Breast epithelium (tissue), 4 donors: ENCODE data around the gene HSDL2. TPM values are rescaled to one million over a fixed set of nuclear protein-coding genes. Genes with fewer than 3 reads are reported as not detected.
A peak's percentile ranks its signal among the peaks of the same experiment; 100 is the strongest.

Experiments
- DNase-seq, 2 donors: peaks; one replicate each; pipeline ENCODE4 v3.0.0-alpha.2; 2019; ENCODE audit warnings: low spot score in 2 of 2
- H3K27ac ChIP-seq, 2 donors: fragments of 200-600 bp; sonication (generic) in 1 of 2; one replicate each; pipeline ENCODE4 v1.5.1; 2016 to 2019; ENCODE audit warnings: mild to moderate bottlenecking in 1 of 2
- H3K27me3 ChIP-seq, 2 donors: fragments of 200-600 bp; sonication (generic) in 1 of 2; one replicate each; pipeline versions ENCODE4 v1.5.1 to v1.6.0; 2017 to 2019; ENCODE audit warnings: control low read depth in 1 of 2, mild to moderate bottlenecking in 1 of 2
- H3K36me3 ChIP-seq: fragments of 200-600 bp; one replicate; pipeline ENCODE4 v1.5.1; 2019
- H3K4me1 ChIP-seq, 2 donors: fragments of 200-600 bp; sonication (generic); one replicate each; pipeline ENCODE4 v1.5.1; 2016 to 2019; ENCODE audit warnings: control low read depth in 1 of 2
- H3K4me3 ChIP-seq, 3 donors: fragments of 200-600 bp; sonication (generic); 1 replicate in 2 of 3; 2 replicates in 1 of 3; pipeline ENCODE4 v1.5.1; 2016 to 2019; ENCODE audit warnings: mild to moderate bottlenecking in 3 of 3, moderate library complexity in 2 of 3
- H3K9me3 ChIP-seq, 2 donors: fragments of 200-600 bp; sonication (generic) in 1 of 2; one replicate each; pipeline ENCODE4 v1.5.1; 2016 to 2019; ENCODE audit warnings: control low read depth in 1 of 2
- POLR2A ChIP-seq: fragments of 450-650 bp; IDR thresholded peaks from one replicate; pipeline ENCODE4 v1.6.1; 2016; ENCODE audit warnings: antibody characterized with exemption, mild to moderate bottlenecking, moderate library complexity
- POLR2AphosphoS5 ChIP-seq, 3 donors: sonication (generic); formaldehyde crosslinking; IDR thresholded peaks; one replicate each; pipeline ENCODE4 v1.6.1; 2017; ENCODE audit warnings: antibody characterized with exemption in 3 of 3
- intact Hi-C: fragments of 100-400 bp; cut with DNase I; formaldehyde crosslinking; loops from one replicate; pipeline ENCODE4 v1.15.1; 2023; ENCODE audit warnings: low total_unique reads
- total RNA-seq, 3 donors: library from RNA; depleted of rRNA; stranded (reverse); fragments of >200 nt; gene quantifications; one replicate each; pipeline ENCODE4 v1.1.0, GENCODE V29; 2016
- TF ChIP-seq, protein P1 (sequence below), 3 donors: fragments of 450-650 bp; IDR thresholded peaks; one replicate each; pipeline ENCODE4 v1.5.1; 2016 to 2017; ENCODE audit warnings: antibody characterized with exemption in 3 of 3, mild to moderate bottlenecking in 3 of 3, moderate library complexity in 3 of 3

The HSDL2 gene
- total RNA-seq, 3 donors from 2014 or later = 30.7 to 124 (median 52.8) TPM

DNA sequence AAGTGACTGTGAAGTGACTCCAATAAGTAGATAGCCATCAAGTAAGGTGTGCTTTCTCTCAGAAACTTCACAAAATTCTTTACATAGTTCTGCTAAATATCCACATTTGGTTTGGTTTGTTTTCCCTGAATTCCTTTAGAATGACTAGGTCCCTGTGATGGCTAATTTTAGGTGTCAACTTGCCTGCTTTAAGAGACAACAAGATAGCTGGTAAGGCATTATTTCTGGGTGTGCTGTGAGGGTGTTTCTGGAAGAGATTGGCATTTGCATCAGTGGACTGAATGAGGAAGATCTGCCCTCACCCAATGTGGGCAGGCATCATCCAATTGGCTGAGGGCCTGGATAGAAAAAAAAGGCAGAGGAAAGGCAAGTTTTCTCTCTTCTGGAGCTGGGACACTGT lies 38.2 kb upstream of the HSDL2 start:
- intact Hi-C loops = no loop called here
- H3K4me1 ChIP-seq = no peaks in the 10 kb centered on the region
- no peaks in the 10 kb centered on the region for H3K9me3 ChIP-seq
- TF ChIP-seq, protein P1, sequence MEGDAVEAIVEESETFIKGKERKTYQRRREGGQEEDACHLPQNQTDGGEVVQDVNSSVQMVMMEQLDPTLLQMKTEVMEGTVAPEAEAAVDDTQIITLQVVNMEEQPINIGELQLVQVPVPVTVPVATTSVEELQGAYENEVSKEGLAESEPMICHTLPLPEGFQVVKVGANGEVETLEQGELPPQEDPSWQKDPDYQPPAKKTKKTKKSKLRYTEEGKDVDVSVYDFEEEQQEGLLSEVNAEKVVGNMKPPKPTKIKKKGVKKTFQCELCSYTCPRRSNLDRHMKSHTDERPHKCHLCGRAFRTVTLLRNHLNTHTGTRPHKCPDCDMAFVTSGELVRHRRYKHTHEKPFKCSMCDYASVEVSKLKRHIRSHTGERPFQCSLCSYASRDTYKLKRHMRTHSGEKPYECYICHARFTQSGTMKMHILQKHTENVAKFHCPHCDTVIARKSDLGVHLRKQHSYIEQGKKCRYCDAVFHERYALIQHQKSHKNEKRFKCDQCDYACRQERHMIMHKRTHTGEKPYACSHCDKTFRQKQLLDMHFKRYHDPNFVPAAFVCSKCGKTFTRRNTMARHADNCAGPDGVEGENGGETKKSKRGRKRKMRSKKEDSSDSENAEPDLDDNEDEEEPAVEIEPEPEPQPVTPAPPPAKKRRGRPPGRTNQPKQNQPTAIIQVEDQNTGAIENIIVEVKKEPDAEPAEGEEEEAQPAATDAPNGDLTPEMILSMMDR (IDR thresholded peaks at IDR 0.05) = no peak
- TF ChIP-seq POLR2AphosphoS5 (IDR thresholded peaks at IDR 0.05) = no peak
- TF ChIP-seq POLR2A = no peak
- H3K36me3 ChIP-seq = no peaks in the 10 kb centered on the region
- no peaks in the 10 kb centered on the region for H3K27me3 ChIP-seq
- no peak overlapping the region for H3K4me3 ChIP-seq
- H3K27ac ChIP-seq = no peak overlapping the region
- DNase-seq = no peak

DNA sequence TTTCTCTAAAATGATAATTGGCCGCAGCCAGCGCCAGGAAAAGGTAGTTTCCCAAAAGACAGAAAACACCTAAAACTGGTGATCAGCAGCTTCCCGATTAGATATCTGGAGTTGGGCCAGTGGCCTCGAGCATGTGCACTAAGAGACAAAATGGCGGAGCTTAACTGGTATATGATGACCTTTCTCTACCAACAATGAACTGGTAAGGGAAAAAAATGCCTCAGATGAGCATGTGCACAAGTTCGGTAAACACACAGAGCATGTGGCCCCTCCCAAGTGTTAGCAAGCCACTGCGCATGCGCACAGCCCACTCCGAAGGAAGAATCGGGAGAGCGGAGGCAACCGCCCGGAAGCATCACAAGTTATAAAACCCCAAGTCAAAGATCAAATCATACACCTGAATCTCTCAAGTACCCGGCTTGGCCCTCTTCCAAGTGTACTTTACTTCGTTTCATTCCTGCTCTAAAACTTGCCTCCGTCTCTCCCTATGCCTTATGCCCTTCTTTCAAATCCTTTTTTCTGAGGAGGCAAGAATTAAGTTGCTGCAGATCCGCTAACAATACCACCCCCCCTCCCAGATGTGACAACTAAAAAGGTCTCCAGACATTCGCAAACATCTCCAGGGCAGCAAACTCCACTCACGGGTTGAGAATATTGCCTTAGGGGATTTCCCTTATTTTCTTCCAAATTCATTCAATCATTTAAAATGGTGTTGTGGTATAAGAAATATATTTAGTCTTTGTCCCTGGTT lies 31.5 kb upstream of the HSDL2 start:
- Histone ChIP-seq H3K9me3 (no peaks in the 10 kb centered on the region), H3K27ac (peak overlapping the region; percentile 61 to 67), H3K4me1 (no peaks in the 10 kb centered on the region), H3K4me3 (peak overlapping the region; percentile 37 to 71 (median 54)), H3K27me3 (no peaks in the 10 kb centered on the region), H3K36me3 (no peaks in the 10 kb centered on the region)
- DNase-seq = peak; percentile 62 to 79
- intact Hi-C loops = no loop called here
- TF ChIP-seq, protein P1 (IDR thresholded peaks at IDR 0.05) = no peak
- TF ChIP-seq POLR2AphosphoS5 (IDR thresholded peaks at IDR 0.05) (peak in 1 of 3 donors; percentile 29), POLR2A (no peak)

DNA sequence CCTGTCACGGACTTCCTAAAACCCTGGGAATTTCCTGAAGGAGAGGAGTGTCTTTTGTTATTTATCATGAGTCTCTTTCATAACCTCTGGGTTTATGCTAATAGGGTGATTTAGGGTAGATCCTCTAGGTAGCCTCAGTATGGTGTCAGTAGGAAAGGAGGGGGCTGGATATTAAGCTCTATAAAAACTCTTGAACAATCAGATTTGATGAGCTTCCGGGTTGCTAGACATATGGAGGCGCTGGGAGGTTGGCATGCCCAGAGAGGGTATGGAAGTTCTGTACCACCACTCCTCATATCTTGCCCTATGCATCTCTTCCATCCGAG lies 30.9 kb upstream of the HSDL2 start:
- intact Hi-C loops = no loop called here
- TF ChIP-seq POLR2A = no peak
- TF ChIP-seq, protein P1 (IDR thresholded peaks at IDR 0.05) = no peak
- TF ChIP-seq POLR2AphosphoS5 (IDR thresholded peaks at IDR 0.05) = no peak
- Histone ChIP-seq H3K27me3 (no peaks in the 10 kb centered on the region), H3K27ac (peak overlapping the region in 1 of 2 donors; percentile 61), H3K9me3 (no peaks in the 10 kb centered on the region), H3K4me3 (peak overlapping the region in 2 of 3 donors; percentile 54 to 71), H3K4me1 (no peaks in the 10 kb centered on the region), H3K36me3 (no peaks in the 10 kb centered on the region)
- no peak for DNase-seq

DNA sequence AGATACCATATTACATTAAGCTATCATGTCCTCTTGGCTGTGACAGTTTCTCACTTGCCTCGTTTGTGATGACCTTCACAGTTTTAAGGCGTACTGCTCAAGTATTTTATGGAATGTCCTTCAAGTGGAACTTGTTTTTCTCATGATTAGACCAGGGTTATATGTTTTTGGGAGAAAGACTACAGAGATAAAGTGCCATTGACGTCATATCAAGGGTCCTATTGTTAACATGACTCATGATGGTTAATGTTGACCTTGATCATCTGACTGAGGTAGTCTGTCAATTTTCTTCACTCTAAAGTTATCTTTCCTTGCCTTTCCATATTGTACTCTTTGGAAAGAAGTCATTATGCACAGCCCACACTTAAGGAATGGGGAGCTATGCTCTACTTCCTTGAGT lies 28.7 kb upstream of the HSDL2 start:
- no peak for TF ChIP-seq POLR2A
- TF ChIP-seq POLR2AphosphoS5 (IDR thresholded peaks at IDR 0.05) = no peak
- TF ChIP-seq, protein P1 (IDR thresholded peaks at IDR 0.05) = no peak
- Histone ChIP-seq H3K36me3 (no peaks in the 10 kb centered on the region), H3K4me1 (no peaks in the 10 kb centered on the region), H3K27ac (no peak overlapping the region), H3K27me3 (no peaks in the 10 kb centered on the region), H3K9me3 (no peaks in the 10 kb centered on the region), H3K4me3 (no peak overlapping the region)
- intact Hi-C loops = no loop called here
- DNase-seq = no peak

DNA sequence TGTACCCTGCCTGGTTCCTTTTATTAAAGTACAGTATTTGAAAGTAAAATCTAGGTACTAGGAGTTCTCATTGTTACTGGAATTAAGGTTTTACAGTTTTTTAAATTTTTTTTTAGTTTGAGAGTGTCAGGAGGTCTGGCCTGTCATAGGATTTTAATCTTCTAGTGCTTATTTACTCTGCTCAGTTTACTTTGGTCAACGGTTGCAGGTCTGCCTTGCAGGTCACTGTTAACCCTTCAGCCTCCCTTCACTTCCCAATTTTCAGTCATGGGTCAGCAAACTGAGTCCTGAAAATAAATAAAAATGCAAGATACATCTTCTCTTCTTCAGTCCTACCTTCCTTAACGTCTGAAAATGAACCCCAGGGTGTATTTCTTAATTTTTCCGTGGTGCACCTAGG lies 27.7 kb upstream of the HSDL2 start:
- TF ChIP-seq, protein P1 (IDR thresholded peaks at IDR 0.05) = no peak
- H3K9me3 ChIP-seq = no peaks in the 10 kb centered on the region
- no peaks in the 10 kb centered on the region for H3K36me3 ChIP-seq
- H3K27ac ChIP-seq = no peak overlapping the region
- intact Hi-C loops = no loop called here
- no peak for DNase-seq
- no peaks in the 10 kb centered on the region for H3K27me3 ChIP-seq
- H3K4me1 ChIP-seq = no peaks in the 10 kb centered on the region
- no peak overlapping the region for H3K4me3 ChIP-seq
